Stimulated activated CD8-positive, alpha-beta memory T cell treated with anti-CD3 and anti-CD28 coated beads, Interleukin-4, amount 100 ng/mL, for 4 hours (primary cell): ENCODE data around the gene USP12.

ENCODE experiments used
- DNase-seq, 2 donors: peaks; one replicate each; pipeline ENCODE4 v3.0.0-alpha.2; 2020; ENCODE audit warnings: low read depth in 2 of 2, low spot score in 1 of 2

The USP12 gene

DNA sequence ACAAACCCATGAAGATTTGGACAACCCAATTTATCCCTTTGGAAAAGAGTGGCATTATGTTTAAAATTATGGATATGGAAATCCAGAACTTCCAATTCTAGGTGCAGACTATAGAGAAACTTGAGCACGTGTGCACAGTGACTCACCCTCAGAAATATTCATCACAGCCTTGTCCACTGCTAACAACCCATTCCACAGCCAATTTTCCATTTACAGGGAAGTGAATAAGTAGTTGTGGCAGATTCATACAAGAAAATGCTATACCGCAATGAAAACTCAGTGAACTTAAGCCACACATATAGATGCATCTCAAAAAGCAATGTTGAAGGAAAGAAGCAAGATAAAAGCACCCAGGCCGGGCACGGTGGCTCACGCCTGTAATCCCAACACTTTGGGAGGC is 133.3 kb downstream of the USP12 start:
- DNase-seq = no peak

DNA sequence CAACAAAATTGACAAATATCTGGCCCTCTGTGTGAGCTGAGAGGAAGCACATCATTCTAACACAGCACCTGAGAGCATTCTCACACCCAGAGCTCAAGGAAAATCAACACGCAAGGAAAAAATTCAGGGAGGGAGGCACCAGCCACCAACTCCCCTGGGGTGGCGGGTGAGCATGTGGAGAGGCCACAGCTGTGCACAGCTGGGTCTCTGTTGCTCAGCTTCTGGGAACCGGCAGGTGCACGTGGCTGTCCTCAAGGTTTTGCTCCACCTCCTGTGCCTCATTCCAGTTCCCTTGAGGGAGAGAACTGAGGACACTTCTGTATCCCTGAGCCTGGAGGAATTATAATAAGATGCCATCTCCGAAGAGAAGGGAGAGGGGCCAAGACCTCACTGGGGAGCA is 134.0 kb downstream of the USP12 start:
- no peak for DNase-seq

DNA sequence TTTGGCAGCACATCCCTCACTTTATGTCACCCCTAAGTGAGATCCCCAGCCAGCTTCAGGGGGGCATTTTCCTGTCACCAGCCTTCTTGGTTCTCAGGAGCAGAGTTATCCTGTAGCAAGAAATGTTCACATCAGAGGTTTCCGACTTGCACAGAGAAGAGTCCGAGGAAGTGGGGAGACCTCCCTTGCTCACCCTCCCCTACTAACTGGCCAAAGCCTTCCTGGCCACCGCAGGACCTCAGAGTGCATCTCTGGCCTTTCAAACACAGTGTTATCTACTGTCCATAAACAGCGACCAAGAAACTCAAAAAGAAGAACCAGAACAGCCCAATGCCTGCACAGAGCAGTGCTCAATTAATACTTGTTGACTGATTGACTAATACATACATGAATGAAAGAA is 134.4 kb downstream of the USP12 start:
- no peak for DNase-seq

DNA sequence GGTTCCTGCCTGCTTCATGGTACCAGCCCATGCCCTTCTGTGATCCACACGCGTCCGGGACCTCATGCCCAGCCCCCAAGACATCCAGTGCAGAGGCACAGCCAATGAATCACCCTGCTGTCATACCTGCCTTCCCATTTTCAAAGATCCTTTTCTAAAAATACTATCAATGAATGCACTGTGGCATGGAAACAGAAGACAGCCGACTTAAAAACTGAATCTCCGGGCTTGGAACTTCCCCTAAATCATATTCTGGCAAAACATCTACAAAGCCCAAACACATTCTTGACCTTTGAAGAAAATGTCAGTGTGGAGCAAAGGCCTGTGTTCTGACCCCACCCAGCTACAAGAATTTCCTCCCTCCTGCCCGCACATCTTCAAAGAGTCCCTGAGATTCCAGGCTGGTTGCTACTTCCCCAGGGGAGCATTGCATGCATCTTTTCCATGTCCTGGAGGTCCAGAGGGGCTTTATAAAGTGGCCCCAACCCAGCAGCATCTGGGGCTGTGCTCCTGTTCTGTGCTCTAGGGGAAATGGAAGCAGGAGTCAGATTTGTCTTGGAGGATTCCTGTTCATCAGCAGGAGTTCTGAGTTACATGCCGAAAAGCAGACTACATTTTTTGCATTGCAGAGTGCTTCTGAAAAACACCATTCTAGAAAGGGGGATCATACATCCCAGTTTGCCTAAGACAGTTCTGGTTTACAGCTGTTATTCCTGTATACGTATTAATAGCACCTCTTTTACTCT is 135.2 kb downstream of the USP12 start:
- DNase-seq = no peak

DNA sequence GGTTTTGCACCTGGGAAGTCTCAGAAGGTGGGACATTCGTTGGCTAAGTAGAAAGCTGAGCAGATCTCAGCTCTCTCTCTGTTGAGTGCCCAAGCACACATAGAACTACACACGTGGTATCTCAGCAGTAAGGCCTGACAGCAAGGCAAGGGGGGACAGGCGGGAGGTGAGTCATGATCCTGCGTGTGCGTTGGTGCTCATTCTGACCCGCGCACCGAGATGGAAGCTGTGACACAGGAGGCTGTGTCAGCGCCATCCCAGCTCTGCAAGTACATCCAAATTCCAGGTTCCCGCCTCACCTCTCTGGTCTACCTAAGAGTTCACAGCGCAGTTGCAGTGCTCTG is 135.7 kb downstream of the USP12 start:
- DNase-seq = no peak

DNA sequence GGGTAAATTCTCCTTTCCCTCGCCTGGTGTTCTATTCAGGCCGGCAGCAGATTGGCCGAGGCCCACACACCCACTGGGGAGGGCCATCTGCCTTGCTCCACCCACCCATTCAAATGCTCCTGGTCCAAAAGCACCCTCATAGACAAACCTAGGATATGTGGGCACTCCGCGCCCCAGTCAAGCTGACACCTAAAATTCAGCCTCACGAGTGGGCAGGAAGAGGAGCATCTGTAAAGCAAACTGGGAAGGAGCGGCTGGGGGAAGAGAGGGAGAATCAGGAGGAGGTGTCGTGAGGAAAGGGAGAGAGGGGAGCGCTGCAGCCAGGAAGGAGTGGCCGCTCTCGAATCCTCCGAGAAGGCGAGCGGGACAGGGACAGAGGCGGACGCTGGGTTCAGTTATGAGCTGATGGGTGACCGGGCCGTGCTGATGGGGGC is 136.9 kb downstream of the USP12 start:
- no peak for DNase-seq

DNA sequence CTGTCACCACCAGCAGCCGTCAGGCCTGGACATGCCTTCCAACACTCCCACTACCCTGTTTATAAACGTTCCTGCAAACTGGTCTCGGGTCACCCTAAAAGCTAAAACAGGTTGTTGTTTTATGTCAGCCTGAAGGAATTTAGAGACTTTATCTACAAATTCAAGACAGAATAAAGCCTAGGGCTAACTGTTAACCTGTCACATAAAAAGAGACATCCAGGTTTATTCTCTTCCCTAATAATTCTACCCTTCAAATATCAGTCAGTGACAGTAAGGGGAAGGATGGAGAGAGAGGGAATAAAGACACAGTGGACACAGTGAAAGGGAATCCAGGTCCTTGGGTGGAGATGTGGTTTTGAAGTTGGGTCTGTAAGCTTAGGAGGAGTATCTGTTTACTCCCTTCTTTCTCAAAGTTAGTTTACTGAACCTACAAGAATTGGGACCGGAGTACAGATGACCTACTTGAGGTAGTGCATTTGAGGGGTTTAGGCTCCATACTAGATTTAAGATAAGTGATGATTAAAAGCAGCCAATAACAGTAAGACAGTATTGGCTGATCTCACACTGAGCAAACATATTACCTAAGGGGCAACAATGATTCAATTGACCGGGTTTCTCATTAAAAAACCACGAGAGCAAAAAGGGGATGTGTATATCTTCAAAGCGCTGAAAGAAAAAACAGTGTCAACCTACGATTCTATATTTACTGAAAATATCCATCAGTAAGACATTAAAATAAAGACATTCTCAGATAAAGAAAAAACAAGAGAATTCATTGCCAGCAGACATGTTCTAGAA is 142.7 kb downstream of the USP12 start:
- no peak for DNase-seq

DNA sequence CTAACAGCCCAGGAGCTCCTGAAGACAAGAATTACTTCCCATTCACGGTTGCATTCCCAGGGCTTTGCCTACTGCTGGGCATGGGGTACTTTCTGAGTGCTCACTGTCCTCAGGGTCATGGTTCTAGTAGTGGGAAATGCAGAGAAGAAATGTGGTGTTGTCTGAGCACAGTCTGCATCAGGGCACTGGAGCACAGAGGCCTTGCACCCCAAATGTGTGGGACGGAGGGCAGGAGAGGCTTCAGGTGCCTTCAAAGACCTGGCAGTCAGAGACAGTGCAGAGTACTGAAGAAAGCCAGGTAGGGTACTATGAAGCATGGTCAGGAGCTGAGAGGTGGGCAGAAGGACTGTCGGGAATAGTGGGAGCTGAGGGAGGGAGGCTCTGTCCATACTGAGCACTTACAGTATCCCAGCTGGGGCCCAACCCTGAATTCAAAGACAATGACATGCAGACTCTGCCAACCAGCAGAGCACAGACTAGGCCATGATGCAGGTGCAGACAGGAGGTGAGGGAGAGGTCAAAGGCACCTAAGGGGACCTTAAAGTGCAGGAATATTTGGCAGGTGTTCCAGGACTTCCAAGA is 144.4 kb downstream of the USP12 start:
- DNase-seq = no peak

DNA sequence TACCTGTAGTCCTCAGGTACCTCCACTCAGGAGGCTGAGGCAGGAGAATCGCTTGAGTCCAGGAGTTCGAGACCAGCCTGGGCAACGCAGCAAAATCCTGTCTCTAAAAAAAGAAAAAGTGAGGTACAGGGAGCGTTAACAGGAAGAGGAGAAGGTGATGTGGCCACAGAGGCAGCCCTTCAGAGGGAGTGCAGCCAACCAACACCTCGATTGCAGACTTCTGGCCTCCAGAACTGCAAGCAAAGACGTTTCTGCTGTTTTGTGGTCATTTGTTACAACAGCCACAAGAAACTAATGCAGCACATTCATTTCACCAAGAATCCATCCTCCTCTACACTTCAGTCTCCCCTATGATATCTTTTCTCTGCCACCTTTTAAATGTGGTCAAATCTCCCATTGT is 145.2 kb downstream of the USP12 start:
- no peak for DNase-seq

DNA sequence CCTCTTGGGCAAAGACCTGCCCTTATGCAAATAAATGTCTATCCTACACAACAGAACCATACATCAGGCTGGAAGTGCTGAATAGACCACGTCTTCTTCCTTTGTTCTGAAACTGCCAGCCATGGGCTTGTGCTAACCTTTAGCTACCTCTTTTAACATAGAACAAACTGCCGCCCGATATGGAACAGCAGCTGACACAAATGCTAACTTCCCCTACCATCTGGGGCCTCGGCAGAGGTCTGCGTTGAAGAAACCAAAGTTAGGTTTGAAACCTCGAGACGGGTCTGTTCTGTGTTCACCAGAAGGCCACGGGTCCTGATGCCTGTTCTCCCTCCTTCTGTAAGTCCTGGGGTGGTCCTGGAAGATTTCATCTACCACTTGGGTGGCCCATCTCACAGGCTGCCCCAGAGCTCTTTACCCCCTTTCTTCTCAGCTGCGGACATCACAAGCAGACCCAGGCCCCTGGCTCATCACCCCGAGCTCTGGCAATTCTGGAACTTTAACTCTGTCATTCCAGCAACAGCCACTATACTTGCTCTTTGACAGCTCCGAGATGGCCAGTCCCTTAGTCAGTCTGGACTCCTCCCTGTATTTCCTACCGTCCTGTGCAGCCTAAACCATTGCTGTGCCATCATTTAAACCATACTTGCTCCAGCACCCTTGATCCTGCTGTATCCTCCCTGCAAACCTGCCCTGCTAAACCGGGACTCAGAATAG is 146.7 kb downstream of the USP12 start:
- DNase-seq = no peak

DNA sequence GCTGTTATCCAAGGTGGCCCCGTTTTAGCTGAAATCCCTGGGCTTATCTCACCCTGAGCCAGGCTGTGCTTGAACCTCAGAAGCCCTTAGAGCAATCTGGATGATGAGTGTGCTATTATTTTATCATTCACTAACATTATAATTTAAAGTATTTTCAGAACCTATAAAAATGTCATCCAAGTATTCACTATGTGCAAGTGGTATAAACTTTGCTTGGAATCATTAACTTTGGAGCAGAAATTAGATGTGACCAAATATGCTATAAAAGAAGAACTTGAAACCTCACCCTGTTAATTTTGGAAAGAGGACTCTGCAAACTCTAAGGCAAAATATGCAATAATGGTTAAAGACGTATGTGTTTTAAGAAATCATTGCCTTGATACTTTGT is 147.5 kb downstream of the USP12 start:
- DNase-seq = no peak

DNA sequence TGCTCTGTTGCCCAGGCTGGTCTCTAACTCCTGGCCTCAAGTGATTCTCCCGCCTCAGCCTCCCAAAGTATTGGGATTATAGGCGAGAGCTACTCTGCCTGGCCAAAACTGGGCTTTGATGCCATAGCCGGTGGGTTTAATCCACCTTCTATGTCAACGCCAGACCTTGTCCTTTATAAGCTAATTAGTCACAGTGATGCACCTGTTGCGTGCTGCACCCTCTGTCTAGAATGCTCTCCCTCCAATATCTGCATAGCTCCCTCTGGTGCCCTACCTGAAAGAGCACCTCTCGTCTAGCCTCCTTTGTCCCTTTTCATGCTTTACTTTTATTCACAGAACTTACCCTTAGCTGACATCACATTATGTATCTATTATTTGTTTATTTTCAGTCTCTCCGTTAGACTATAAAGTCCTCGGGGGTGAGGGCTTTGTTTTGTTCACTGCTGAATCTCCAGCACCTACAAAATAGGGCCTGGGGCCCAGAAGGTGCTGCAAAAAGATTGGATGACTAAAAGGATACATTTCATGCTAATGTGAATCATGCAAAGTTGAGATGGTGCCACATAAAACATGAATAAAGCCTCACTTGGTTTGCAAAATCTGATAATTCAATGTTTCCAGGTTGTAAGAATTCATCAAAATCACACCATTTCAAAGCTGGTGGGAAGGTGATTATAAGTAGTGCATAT is 148.1 kb downstream of the USP12 start:
- DNase-seq = no peak

DNA sequence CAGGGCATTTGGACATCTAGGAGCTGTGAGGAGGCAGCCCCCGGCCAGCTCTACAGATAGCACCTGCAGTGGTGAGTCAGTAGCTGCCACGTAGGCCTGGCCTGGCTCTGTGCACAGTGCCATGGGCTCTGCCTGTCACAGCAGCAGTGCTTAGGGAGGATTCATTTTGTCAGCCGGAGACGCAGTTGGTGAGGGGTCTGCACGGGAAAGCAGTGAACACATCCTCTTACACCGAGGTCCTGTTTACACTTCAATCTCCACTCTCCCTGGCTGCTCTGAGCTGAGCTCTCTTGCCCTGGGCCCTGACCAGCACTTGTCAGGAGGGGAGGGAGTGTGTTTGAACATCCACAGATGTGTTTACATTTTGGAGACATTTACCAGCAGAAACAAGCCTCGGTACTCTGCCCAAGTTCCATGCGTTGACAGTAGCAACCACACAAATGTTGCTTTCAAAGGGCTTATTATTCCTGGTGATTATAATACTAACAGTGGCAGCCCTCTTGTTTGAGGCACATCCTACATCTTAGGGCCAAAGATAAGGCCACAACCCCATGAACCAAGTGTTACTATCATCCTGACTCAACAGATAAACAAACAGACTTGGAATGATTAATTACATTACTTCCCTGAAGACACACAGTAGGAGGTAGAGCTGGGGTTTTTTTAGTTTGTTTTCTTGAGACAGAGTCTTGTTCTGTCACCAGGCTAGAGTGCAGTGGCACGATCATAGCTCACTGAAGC is 148.9 kb downstream of the USP12 start:
- no peak for DNase-seq

DNA sequence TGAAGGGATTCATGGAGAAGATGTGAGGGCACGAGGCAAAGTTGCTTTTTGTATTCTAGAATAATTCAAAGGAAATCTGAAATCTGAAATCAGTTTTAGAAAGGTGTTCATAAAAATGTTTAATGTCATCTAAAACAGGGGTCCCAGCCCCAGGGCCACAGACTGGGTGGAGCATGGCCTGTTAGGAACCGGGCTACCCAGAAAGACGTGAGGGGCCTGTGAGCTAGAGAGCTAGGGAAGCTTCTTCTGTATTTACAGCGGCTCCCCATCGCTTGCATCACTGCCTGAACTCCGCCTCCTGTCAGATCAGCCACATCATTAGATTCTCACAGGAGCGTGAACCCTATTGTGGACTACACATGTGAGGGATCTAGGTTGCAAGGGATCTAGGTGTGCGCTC is 151.2 kb downstream of the USP12 start:
- DNase-seq = no peak

DNA sequence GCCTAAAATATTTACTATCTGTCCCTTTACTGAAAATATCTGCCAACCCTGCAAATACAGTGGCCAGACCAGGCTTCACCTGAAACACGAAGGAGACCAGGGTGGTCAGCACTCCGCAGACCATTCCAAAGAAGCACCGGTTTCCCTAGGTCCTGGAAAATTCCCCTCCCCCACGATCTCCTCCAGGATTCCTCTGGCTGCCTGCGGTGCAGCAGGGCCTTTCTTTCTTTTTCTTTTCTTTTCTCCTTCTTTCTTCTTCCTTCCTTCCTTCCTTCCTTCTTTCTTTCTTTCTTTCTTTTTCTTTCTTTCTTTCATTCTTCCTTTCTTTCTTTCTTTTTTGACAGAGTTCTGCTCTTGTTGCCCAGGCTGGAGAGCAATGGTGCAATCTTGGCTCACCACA is 152.7 kb downstream of the USP12 start:
- DNase-seq = no peak

DNA sequence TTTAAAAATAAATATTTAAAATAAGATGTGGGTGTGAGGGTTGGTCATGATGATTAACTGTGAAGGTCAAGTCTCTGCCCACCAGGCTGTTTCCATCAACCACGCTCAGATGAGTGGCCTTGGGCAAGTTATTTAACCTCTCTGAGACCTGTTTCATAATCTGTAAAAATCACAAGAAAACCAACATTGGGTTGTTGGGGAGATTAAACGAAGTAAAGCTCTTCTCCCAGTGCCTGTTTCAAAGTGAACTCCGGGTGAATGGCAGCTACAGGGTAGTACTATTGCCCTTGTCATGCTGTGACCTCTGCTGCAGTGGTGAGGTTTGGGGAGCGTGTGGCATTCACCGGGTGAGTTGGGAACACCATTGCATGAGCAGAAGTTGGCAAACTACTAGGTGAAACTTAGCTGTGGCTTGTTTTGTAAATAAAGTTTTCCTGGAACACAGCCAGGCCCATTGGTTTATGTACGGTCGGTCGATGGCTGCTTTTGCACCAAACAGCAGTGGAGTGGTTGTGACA is 153.2 kb downstream of the USP12 start:
- DNase-seq = no peak

DNA sequence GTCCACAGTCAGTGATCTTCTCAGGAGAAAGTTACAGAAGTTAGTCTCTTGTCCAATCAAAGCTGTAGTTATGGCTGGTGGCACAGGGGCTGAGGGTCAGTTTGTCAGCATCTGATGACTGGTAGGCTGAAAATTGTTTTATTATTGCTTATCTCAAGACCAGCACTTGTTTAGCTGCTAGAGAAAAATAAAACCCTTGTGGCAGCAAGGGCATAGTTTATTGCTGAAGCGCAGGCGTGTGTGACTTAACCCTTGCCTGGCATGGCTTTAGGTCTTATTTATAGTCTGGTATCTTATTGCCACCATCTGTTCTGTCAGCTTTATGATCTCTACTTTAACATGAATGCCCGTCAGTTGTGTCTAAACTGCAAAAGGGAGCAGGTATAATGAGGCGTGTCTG is 154.7 kb downstream of the USP12 start:
- no peak for DNase-seq
